ENCODE data around the gene UAP1L1. TPM values are rescaled to one million over a fixed set of nuclear protein-coding genes. Genes with fewer than 3 reads are reported as not detected.

The UAP1L1 gene
- total RNA-seq, 1 experiment from 2014 or later: 24.6 TPM

DNA sequence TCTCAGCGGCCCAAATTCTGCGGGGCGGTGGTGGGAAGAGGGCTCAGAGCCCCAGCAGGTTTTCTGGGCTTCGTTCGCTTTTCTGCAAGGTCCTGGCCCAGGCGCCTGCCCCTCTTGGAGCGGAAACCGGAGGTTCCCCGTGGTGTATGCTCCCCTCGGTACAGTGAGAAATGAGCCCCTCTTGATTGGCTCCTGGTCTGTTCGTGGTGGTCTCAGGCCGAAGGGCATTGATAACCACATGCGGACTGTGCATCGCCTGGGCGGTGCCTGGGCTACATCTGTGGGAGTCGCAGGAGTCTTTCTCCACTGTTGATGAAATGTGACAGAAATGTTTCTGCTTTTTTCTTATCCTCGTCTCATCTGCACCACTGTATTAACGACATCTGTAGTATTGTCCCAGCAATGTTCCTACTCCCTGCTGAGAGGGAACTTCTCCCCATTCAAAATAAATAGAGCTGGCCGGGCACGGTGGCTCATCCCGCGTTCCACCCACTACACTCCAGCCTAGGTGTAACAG lies 10.2 kb downstream of the UAP1L1 start:
- H3K4me1 Mint-ChIP-seq (ENCODE audit: low read depth, unreplicated experiment): peaks cover 15% of the 10 kb centered on the region
- ChIA-PET CTCF (interaction anchor here (0.6 to 2.9 kb wide), 10 partner anchors 18 to 205 kb away, joined by 3 to 42 read pairs (median 8); partner anchors contain the start of genes CLIC3, NPDC1 and SAPCD2), POLR2A (interaction anchor here (0.6 to 1.8 kb wide), 10 partner anchors 16 to 187 kb away, joined by 3 to 24 read pairs (median 4); partner anchors contain the start of genes PAXX, SAPCD2, SSNA1 and TPRN)
- H3K27me3 Mint-ChIP-seq (ENCODE audit: insufficient read depth, unreplicated experiment): no peaks in the 10 kb centered on the region
- H3K36me3 ChIP-seq (ENCODE audit: control insufficient read depth, insufficient read depth, low read length): no peaks in the 10 kb centered on the region; the same call in 1 of the 2 replicates
- peak overlapping the region; percentile 100 for H3K4me3 Mint-ChIP-seq (ENCODE audit: unreplicated experiment)
- intact Hi-C loops (cut with micrococcal nuclease; ENCODE audit: unreplicated experiment): no loop called here
- no peaks in the 10 kb centered on the region for H3K27me3 ChIP-seq (replicated peaks; ENCODE audit: control insufficient read depth, insufficient read depth, low read length)
- H3K27ac Mint-ChIP-seq (ENCODE audit: unreplicated experiment): peak overlapping the region; percentile 76
- H3K9me3 Mint-ChIP-seq (ENCODE audit: unreplicated experiment): no peaks in the 10 kb centered on the region
- peaks cover 21% of the 10 kb centered on the region for H3K36me3 Mint-ChIP-seq (ENCODE audit: insufficient read depth, unreplicated experiment)
- peak overlapping the region; percentile 75 for H3K4me3 ChIP-seq (ENCODE audit: low read depth, low read length)
- H3K4me1 ChIP-seq: peaks cover 7% of the 10 kb centered on the region
- TF ChIP-seq, protein P1, sequence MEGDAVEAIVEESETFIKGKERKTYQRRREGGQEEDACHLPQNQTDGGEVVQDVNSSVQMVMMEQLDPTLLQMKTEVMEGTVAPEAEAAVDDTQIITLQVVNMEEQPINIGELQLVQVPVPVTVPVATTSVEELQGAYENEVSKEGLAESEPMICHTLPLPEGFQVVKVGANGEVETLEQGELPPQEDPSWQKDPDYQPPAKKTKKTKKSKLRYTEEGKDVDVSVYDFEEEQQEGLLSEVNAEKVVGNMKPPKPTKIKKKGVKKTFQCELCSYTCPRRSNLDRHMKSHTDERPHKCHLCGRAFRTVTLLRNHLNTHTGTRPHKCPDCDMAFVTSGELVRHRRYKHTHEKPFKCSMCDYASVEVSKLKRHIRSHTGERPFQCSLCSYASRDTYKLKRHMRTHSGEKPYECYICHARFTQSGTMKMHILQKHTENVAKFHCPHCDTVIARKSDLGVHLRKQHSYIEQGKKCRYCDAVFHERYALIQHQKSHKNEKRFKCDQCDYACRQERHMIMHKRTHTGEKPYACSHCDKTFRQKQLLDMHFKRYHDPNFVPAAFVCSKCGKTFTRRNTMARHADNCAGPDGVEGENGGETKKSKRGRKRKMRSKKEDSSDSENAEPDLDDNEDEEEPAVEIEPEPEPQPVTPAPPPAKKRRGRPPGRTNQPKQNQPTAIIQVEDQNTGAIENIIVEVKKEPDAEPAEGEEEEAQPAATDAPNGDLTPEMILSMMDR (IDR thresholded peaks at IDR 0.05; ENCODE audit: insufficient read depth in 1 of 2, low read depth in 1 of 2, low read length in 1 of 2, severe bottlenecking in 1 of 2, unreplicated experiment in 1 of 2): no peak
- DNase-seq: no peak
- H3K9me3 ChIP-seq: no peaks in the 10 kb centered on the region
- BruUV-seq (replicated peaks): no TSS peak

DNA sequence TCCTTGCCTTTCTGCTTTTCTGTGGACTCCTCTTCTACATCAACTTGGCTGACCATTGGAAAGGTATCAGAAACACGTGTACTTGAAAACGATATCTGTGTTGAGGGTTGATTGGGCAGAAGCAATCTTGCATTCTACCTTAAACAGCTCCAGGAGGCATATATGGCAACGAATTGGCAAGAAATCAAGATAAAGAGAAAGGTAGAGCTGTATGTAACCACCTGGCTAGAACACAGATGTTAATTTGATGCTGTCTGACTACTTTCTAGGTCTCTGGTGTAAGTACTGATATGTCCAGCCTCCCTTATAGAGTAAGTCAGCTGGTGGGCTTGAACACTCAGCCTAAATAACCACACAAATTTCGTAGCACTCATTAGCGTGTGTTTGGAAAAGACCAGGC lies 10.8 kb downstream of the UAP1L1 start:
- Mint-ChIP-seq H3K36me3 (ENCODE audit: insufficient read depth, unreplicated experiment) (peaks cover 21% of the 10 kb centered on the region), H3K27ac (ENCODE audit: unreplicated experiment) (peak overlapping the region; percentile 76), H3K4me3 (ENCODE audit: unreplicated experiment) (peak overlapping the region; percentile 100), H3K27me3 (ENCODE audit: insufficient read depth, unreplicated experiment) (no peaks in the 10 kb centered on the region), H3K4me1 (ENCODE audit: low read depth, unreplicated experiment) (peaks cover 15% of the 10 kb centered on the region), H3K9me3 (ENCODE audit: unreplicated experiment) (no peaks in the 10 kb centered on the region)
- BruUV-seq (replicated peaks): TSS peak; percentile 30
- Histone ChIP-seq H3K9me3 (no peaks in the 10 kb centered on the region), H3K36me3 (ENCODE audit: control insufficient read depth, insufficient read depth, low read length) (no peaks in the 10 kb centered on the region; the same call in 1 of the 2 replicates), H3K27me3 (replicated peaks; ENCODE audit: control insufficient read depth, insufficient read depth, low read length) (no peaks in the 10 kb centered on the region), H3K4me1 (peaks cover 7% of the 10 kb centered on the region), H3K4me3 (ENCODE audit: low read depth, low read length) (no peak overlapping the region)
- CTCF ChIA-PET: interaction anchor here (0.6 kb wide), 1 partner anchor 205 kb away, joined by 5 read pairs; no protein-coding TSS in a partner anchor
- DNase-seq: no peak
- TF ChIP-seq, protein P1 (IDR thresholded peaks at IDR 0.05; ENCODE audit: insufficient read depth in 1 of 2, low read depth in 1 of 2, low read length in 1 of 2, severe bottlenecking in 1 of 2, unreplicated experiment in 1 of 2): no peak
- POLR2A ChIA-PET: interaction anchor here (0.6 kb wide), 1 partner anchor 18 kb away, joined by 4 read pairs; the partner anchor contains the start of gene SAPCD2
- intact Hi-C loops (cut with micrococcal nuclease; ENCODE audit: unreplicated experiment): no loop called here

DNA sequence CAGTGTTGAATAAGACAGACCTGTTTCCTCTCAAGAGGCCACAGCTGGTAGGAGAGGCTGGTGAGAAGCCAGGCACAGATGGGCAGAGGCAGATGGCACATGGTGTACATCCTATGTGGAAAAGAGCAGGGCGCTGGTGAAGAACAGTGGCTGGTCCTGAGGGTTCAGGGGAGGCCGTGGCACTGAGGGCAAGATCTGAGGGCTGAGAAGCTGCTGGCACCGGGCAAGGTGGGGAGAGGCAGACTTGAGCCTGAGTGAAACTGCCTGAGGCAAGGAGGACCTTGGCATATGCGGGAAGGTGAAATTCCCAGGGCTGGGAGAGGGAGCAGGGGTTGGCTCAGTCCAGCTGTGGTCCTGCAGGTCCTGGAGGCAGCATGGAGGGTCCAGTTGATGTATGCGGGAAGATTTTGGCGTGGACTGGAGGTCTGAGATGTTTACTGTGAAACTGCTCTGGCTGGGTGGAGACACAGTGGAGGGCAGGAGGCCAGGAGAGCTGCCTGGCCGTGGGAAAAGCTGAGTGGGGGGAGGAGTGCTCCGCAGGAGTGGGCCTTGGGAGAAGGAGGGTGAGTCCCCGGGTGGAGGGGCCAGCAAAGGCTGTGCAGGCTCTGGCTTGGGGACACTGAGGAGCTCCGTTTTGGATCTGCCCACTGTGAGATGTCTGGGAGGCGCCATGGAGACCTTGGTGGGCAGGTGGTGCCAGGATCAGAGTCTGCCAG lies 12.1 kb downstream of the UAP1L1 start:
- Mint-ChIP-seq H3K4me1 (ENCODE audit: low read depth, unreplicated experiment) (peaks cover 15% of the 10 kb centered on the region), H3K27me3 (ENCODE audit: insufficient read depth, unreplicated experiment) (no peaks in the 10 kb centered on the region), H3K27ac (ENCODE audit: unreplicated experiment) (peak overlapping the region; percentile 47), H3K4me3 (ENCODE audit: unreplicated experiment) (no peak overlapping the region), H3K36me3 (ENCODE audit: insufficient read depth, unreplicated experiment) (peaks cover 21% of the 10 kb centered on the region), H3K9me3 (ENCODE audit: unreplicated experiment) (no peaks in the 10 kb centered on the region)
- Histone ChIP-seq H3K9me3 (no peaks in the 10 kb centered on the region), H3K27me3 (replicated peaks; ENCODE audit: control insufficient read depth, insufficient read depth, low read length) (no peaks in the 10 kb centered on the region), H3K4me3 (ENCODE audit: low read depth, low read length) (no peak overlapping the region), H3K36me3 (ENCODE audit: control insufficient read depth, insufficient read depth, low read length) (no peaks in the 10 kb centered on the region; the same call in 1 of the 2 replicates), H3K4me1 (peaks cover 7% of the 10 kb centered on the region)
- intact Hi-C loops (cut with micrococcal nuclease; ENCODE audit: unreplicated experiment): no loop called here
- ChIA-PET POLR2A (no interaction called here), CTCF (interaction anchor here (1.1 kb wide), 1 partner anchor 25 kb away, joined by 6 read pairs; no protein-coding TSS in a partner anchor)
- no TSS peak for BruUV-seq (replicated peaks)
- peak in 1 of 2 experiments; percentile 26 for DNase-seq
- TF ChIP-seq, protein P1 (IDR thresholded peaks at IDR 0.05; ENCODE audit: insufficient read depth in 1 of 2, low read depth in 1 of 2, low read length in 1 of 2, severe bottlenecking in 1 of 2, unreplicated experiment in 1 of 2): no peak

Data from Caco-2 (cell line).